ENCODE data around the gene IRF5. TPM values are rescaled to one million over a fixed set of nuclear protein-coding genes. Genes with fewer than 3 reads are reported as not detected.

The IRF5 gene
- total RNA-seq, 1 experiment from 2014 or later = not detected

- no peak for DNase-seq (ENCODE audit: low spot score)
- ChIA-PET POLR2A (ENCODE audit: low non-redundant PET) (no interaction called here), CTCF (no interaction called here)
- H3K27me3 ChIP-seq (replicated peaks; ENCODE audit: insufficient read depth, low read depth, low read length, poor library complexity) = no peaks in the 10 kb centered on the region
- H3K4me1 ChIP-seq (ENCODE audit: insufficient read depth, low read length, poor library complexity, severe bottlenecking) = no peaks in the 10 kb centered on the region
- no peaks in the 10 kb centered on the region for H3K9me3 ChIP-seq (ENCODE audit: low read depth, low read length, poor library complexity, severe bottlenecking)
- intact Hi-C loops (cut with micrococcal nuclease; ENCODE audit: unreplicated experiment) = no loop called here
- no TSS peak for BruUV-seq (replicated peaks)
- no peak for TF ChIP-seq EZH2 (IDR thresholded peaks at IDR 0.05; ENCODE audit: borderline replicate concordance, low read depth, low read length, poor library complexity, severe bottlenecking)
- TF ChIP-seq, protein P1, sequence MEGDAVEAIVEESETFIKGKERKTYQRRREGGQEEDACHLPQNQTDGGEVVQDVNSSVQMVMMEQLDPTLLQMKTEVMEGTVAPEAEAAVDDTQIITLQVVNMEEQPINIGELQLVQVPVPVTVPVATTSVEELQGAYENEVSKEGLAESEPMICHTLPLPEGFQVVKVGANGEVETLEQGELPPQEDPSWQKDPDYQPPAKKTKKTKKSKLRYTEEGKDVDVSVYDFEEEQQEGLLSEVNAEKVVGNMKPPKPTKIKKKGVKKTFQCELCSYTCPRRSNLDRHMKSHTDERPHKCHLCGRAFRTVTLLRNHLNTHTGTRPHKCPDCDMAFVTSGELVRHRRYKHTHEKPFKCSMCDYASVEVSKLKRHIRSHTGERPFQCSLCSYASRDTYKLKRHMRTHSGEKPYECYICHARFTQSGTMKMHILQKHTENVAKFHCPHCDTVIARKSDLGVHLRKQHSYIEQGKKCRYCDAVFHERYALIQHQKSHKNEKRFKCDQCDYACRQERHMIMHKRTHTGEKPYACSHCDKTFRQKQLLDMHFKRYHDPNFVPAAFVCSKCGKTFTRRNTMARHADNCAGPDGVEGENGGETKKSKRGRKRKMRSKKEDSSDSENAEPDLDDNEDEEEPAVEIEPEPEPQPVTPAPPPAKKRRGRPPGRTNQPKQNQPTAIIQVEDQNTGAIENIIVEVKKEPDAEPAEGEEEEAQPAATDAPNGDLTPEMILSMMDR (conservative IDR thresholded peaks at IDR 0.05; ENCODE audit: low read depth, low read length) = no peak
- H3K36me3 ChIP-seq (ENCODE audit: insufficient read depth, low read length, poor library complexity, severe bottlenecking) = peaks cover 51% of the 10 kb centered on the region
- no peak overlapping the region for H3K4me3 ChIP-seq (ENCODE audit: low read depth, low read length, poor library complexity, severe bottlenecking)
- no peak overlapping the region for H3K27ac ChIP-seq (ENCODE audit: low read depth, low read length, poor library complexity, severe bottlenecking)
Measured at GRCh38 chr7:128962899-128963298, 25.2 kb downstream of the IRF5 start.

DNA sequence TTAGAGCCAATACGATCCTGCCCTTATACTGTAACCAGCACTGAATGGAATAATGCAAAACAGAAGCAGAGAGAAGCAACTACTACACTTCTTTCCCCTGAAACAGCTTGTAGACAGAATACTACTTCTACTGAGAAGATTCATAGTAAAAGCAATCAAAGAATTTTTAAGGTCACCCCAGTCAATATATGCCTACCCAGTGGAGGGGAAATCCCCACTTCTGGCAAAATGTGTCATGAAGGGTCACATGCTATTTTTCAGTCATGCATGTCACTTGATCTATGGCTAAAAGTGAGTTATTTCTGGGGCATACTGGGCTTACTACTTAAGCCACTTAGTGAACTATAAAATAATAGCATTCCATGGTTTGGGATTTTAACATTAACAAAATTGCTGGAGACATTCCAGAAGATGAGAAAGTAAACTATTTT lies 25.6 kb downstream of the IRF5 start:
- no peak for TF ChIP-seq EZH2 (IDR thresholded peaks at IDR 0.05; ENCODE audit: borderline replicate concordance, low read depth, low read length, poor library complexity, severe bottlenecking)
- TF ChIP-seq, protein P1 (conservative IDR thresholded peaks at IDR 0.05; ENCODE audit: low read depth, low read length) = no peak
- Histone ChIP-seq H3K36me3 (ENCODE audit: insufficient read depth, low read length, poor library complexity, severe bottlenecking) (peaks cover 52% of the 10 kb centered on the region), H3K27ac (ENCODE audit: low read depth, low read length, poor library complexity, severe bottlenecking) (no peak overlapping the region), H3K27me3 (replicated peaks; ENCODE audit: insufficient read depth, low read depth, low read length, poor library complexity) (no peaks in the 10 kb centered on the region), H3K9me3 (ENCODE audit: low read depth, low read length, poor library complexity, severe bottlenecking) (no peaks in the 10 kb centered on the region), H3K4me1 (ENCODE audit: insufficient read depth, low read length, poor library complexity, severe bottlenecking) (no peaks in the 10 kb centered on the region), H3K4me3 (ENCODE audit: low read depth, low read length, poor library complexity, severe bottlenecking) (no peak overlapping the region)
- CTCF ChIA-PET = no interaction called here
- BruUV-seq (replicated peaks) = no TSS peak
- intact Hi-C loops (cut with micrococcal nuclease; ENCODE audit: unreplicated experiment) = no loop called here
- POLR2A ChIA-PET (ENCODE audit: low non-redundant PET) = no interaction called here
- peak; percentile 13 for DNase-seq (ENCODE audit: low spot score)

GRCh38 chr7:128968624-128969023 lies 30.9 kb downstream of the IRF5 start:
- Histone ChIP-seq H3K9me3 (ENCODE audit: low read depth, low read length, poor library complexity, severe bottlenecking) (no peaks in the 10 kb centered on the region), H3K27ac (ENCODE audit: low read depth, low read length, poor library complexity, severe bottlenecking) (no peak overlapping the region), H3K27me3 (replicated peaks; ENCODE audit: insufficient read depth, low read depth, low read length, poor library complexity) (no peaks in the 10 kb centered on the region), H3K36me3 (ENCODE audit: insufficient read depth, low read length, poor library complexity, severe bottlenecking) (peaks cover 80% of the 10 kb centered on the region), H3K4me1 (ENCODE audit: insufficient read depth, low read length, poor library complexity, severe bottlenecking) (no peaks in the 10 kb centered on the region), H3K4me3 (ENCODE audit: low read depth, low read length, poor library complexity, severe bottlenecking) (no peak overlapping the region)
- ChIA-PET CTCF (no interaction called here), POLR2A (ENCODE audit: low non-redundant PET) (no interaction called here)
- BruUV-seq (replicated peaks) = no TSS peak
- no peak for DNase-seq (ENCODE audit: low spot score)
- intact Hi-C loops (cut with micrococcal nuclease; ENCODE audit: unreplicated experiment) = no loop called here
- TF ChIP-seq EZH2 (IDR thresholded peaks at IDR 0.05; ENCODE audit: borderline replicate concordance, low read depth, low read length, poor library complexity, severe bottlenecking) = no peak
- TF ChIP-seq, protein P1 (conservative IDR thresholded peaks at IDR 0.05; ENCODE audit: low read depth, low read length) = no peak
